GM23338 (cell line): ENCODE measurements around the gene NEK6.

Experiments
- CREB1 ChIP-seq: fragments of 250-450 bp; sonication (Bioruptor Pico); IDR thresholded peaks from 2 replicates; pipeline ENCODE4 v1.5.0; 2020; ENCODE audit warnings: low read depth, mild to moderate bottlenecking, moderate library complexity
- CTCF ChIP-seq, 2 experiments: fragments of 200-600 bp in 1 of 2; sonication (generic) in 1 of 2; conservative IDR thresholded peaks; 2 replicates each; pipeline versions ENCODE4 v1.5.1 to v1.6.1; 2016 to 2017; ENCODE audit warnings: antibody characterized with exemption in 2 of 2, low read depth in 2 of 2, mild to moderate bottlenecking in 2 of 2, moderate library complexity in 1 of 2
- EZH2 ChIP-seq: fragments of 200-600 bp; sonication (generic); IDR thresholded peaks from one replicate; pipeline ENCODE4 v1.8.0; 2017; ENCODE audit warnings: antibody characterized with exemption, mild to moderate bottlenecking, low read depth; ENCODE audit not compliant: unreplicated experiment
- EZH2phosphoT487 ChIP-seq: fragments of 200-600 bp; sonication (generic); IDR thresholded peaks from one replicate; pipeline ENCODE4 v1.8.1; 2018; ENCODE audit warnings: antibody characterized with exemption; ENCODE audit not compliant: unreplicated experiment
- JUNB ChIP-seq: IDR thresholded peaks from one replicate; pipeline ENCODE4 v1.6.1; 2016; ENCODE audit warnings: antibody characterized with exemption; ENCODE audit not compliant: unreplicated experiment
- NANOG ChIP-seq: IDR thresholded peaks from 2 replicates; pipeline ENCODE4 v1.6.1; 2016; ENCODE audit warnings: antibody characterized with exemption, borderline replicate concordance
- POLR2AphosphoS5 ChIP-seq: IDR thresholded peaks from 2 replicates; pipeline ENCODE4 v1.6.1; 2016; ENCODE audit warnings: antibody characterized with exemption, low read depth
- TF ChIP-seq, protein P1 (sequence below): IDR thresholded peaks from one replicate; pipeline ENCODE4 v1.6.1; 2018; ENCODE audit warnings: antibody characterized with exemption; ENCODE audit not compliant: unreplicated experiment

DNA sequence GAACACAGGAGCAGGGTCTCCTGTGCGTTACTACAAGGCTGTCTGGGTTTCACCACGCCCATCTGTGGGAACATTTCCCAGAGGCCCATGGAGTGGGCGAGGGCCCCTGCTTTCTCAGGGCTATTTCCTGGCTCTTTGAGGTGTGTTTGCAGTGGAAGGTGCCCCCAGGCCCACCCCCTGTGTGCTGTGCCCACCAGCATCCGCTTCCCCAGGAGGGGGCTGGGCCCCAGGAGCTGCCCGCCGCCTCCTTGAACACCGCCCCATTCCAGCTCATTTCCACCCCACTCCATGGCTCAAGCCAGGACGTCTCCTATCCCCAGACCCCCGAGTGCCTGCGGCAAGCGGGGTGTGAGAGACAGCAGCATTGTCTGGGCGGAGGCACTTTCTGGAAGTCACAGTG, 70.5 kb downstream of the NEK6 start:
- TF ChIP-seq CTCF (conservative IDR thresholded peaks at IDR 0.05; ENCODE audit: low read depth in 2 of 2) (no peak), POLR2AphosphoS5 (no peak), CREB1 (CRISPR knock-in tag) (no peak), EZH2 (no peak), JUNB (no peak), EZH2phosphoT487 (no peak), NANOG (no peak)
- TF ChIP-seq, protein P1, sequence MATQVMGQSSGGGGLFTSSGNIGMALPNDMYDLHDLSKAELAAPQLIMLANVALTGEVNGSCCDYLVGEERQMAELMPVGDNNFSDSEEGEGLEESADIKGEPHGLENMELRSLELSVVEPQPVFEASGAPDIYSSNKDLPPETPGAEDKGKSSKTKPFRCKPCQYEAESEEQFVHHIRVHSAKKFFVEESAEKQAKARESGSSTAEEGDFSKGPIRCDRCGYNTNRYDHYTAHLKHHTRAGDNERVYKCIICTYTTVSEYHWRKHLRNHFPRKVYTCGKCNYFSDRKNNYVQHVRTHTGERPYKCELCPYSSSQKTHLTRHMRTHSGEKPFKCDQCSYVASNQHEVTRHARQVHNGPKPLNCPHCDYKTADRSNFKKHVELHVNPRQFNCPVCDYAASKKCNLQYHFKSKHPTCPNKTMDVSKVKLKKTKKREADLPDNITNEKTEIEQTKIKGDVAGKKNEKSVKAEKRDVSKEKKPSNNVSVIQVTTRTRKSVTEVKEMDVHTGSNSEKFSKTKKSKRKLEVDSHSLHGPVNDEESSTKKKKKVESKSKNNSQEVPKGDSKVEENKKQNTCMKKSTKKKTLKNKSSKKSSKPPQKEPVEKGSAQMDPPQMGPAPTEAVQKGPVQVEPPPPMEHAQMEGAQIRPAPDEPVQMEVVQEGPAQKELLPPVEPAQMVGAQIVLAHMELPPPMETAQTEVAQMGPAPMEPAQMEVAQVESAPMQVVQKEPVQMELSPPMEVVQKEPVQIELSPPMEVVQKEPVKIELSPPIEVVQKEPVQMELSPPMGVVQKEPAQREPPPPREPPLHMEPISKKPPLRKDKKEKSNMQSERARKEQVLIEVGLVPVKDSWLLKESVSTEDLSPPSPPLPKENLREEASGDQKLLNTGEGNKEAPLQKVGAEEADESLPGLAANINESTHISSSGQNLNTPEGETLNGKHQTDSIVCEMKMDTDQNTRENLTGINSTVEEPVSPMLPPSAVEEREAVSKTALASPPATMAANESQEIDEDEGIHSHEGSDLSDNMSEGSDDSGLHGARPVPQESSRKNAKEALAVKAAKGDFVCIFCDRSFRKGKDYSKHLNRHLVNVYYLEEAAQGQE, result no peak
